Tibial nerve (tissue), 4 donors: ENCODE data around the gene SPNS1. TPM values are rescaled to one million over a fixed set of nuclear protein-coding genes. Genes with fewer than 3 reads are reported as not detected.
"Not testable (repeated sequence)": the region's sequence is repeated elsewhere in the genome, so short reads cannot be mapped to it uniquely, and the experiment has no call there.

ENCODE experiments used
- DNase-seq, 2 donors: peaks; one replicate each; pipeline ENCODE4 v3.0.0-alpha.2; 2019; ENCODE audit warnings: low spot score in 2 of 2
- H3K27ac ChIP-seq, 4 donors: fragments of 200-600 bp; sonication (generic) in 3 of 4; one replicate each; pipeline ENCODE4 v1.5.1; 2017 to 2019; ENCODE audit warnings: mild to moderate bottlenecking in 1 of 4
- H3K27me3 ChIP-seq, 2 donors: fragments of 200-600 bp; sonication (generic) in 1 of 2; one replicate each; pipeline versions ENCODE4 v1.5.1 to v1.6.0; 2017 to 2019
- H3K36me3 ChIP-seq, 3 donors: fragments of 200-600 bp; sonication (generic); one replicate each; pipeline ENCODE4 v1.5.1; 2018 to 2019
- H3K4me1 ChIP-seq, 4 donors: fragments of 200-600 bp; sonication (generic) in 3 of 4; one replicate each; pipeline ENCODE4 v1.5.1; 2017 to 2019
- H3K4me3 ChIP-seq, 4 donors: fragments of 200-600 bp; sonication (generic) in 3 of 4; one replicate each; pipeline ENCODE4 v1.5.1; 2017 to 2019; ENCODE audit warnings: mild to moderate bottlenecking in 1 of 4, moderate library complexity in 1 of 4
- H3K9me3 ChIP-seq, 4 donors: fragments of 200-600 bp; sonication (generic) in 3 of 4; one replicate each; pipeline ENCODE4 v1.5.1; 2017 to 2019
- EP300 ChIP-seq, 2 donors: sonication (generic); formaldehyde crosslinking; IDR thresholded peaks; one replicate each; pipeline ENCODE4 v1.6.1; 2017; ENCODE audit warnings: antibody characterized with exemption in 2 of 2, mild to moderate bottlenecking in 1 of 2
- POLR2A ChIP-seq, 2 donors: fragments of 450-650 bp; IDR thresholded peaks; one replicate each; pipeline ENCODE4 v1.6.1; 2017; ENCODE audit warnings: antibody characterized with exemption in 2 of 2, mild to moderate bottlenecking in 2 of 2, moderate library complexity in 2 of 2
- WGBS, 2 donors: methylation state at CpG; one replicate each; pipeline ENCODE4 v1.1.5; 2018; 5-methylcytosine and 5-hydroxymethylcytosine counted together
- total RNA-seq, 4 donors: library from RNA; depleted of rRNA; stranded (reverse); fragments of >200 nt; gene quantifications; one replicate each; pipeline ENCODE4 v1.1.0, GENCODE V29; 2016
- TF ChIP-seq, protein P1 (sequence below), 5 experiments: fragments of 200-600 bp in 3 of 5; fragments of 450-650 bp in 2 of 5; sonication (generic) in 3 of 5; IDR thresholded peaks; one replicate each; pipeline ENCODE4 v1.5.1; 2016 to 2019; ENCODE audit warnings: antibody characterized with exemption in 5 of 5, mild to moderate bottlenecking in 3 of 5, moderate library complexity in 2 of 5

SPNS1 gene
- total RNA-seq, 4 donors from 2014 or later: 9.8 to 38.4 (median 25.6) TPM

DNA sequence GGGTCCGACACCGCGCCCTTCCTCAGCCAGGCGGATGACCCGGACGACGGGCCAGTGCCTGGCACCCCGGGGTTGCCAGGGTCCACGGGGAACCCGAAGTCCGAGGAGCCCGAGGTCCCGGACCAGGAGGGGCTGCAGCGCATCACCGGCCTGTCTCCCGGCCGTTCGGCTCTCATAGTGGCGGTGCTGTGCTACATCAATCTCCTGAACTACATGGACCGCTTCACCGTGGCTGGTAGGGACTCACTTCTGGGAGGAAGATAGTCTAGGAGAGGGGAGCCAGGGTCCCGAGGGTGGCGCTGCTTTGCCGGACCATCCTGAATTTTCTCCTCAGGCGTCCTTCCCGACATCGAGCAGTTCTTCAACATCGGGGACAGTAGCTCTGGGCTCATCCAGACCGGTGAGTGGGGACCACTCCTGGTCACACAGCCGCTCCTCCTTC is 601 bp downstream of the SPNS1 start:
- Histone ChIP-seq H3K27ac (peak overlapping the region in 3 of 4 donors; percentile 85 to 92 (median 87)), H3K4me1 (peaks cover 0 to 33% (median 12%) of the 10 kb centered on the region in 4 donors), H3K4me3 (peak overlapping the region; percentile 91 to 97 (median 94)), H3K9me3 (no peaks in the 10 kb centered on the region), H3K27me3 (no peaks in the 10 kb centered on the region), H3K36me3 (peaks cover 0 to 35% (median 3%) of the 10 kb centered on the region in 3 donors)
- WGBS, 2 donors: 8 to 20% methylated on average over 1 to 30 of the region's 30 CpGs
- TF ChIP-seq EP300 (IDR thresholded peaks at IDR 0.05): no peak
- TF ChIP-seq, protein P1, sequence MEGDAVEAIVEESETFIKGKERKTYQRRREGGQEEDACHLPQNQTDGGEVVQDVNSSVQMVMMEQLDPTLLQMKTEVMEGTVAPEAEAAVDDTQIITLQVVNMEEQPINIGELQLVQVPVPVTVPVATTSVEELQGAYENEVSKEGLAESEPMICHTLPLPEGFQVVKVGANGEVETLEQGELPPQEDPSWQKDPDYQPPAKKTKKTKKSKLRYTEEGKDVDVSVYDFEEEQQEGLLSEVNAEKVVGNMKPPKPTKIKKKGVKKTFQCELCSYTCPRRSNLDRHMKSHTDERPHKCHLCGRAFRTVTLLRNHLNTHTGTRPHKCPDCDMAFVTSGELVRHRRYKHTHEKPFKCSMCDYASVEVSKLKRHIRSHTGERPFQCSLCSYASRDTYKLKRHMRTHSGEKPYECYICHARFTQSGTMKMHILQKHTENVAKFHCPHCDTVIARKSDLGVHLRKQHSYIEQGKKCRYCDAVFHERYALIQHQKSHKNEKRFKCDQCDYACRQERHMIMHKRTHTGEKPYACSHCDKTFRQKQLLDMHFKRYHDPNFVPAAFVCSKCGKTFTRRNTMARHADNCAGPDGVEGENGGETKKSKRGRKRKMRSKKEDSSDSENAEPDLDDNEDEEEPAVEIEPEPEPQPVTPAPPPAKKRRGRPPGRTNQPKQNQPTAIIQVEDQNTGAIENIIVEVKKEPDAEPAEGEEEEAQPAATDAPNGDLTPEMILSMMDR (IDR thresholded peaks at IDR 0.05): no peak
- no peak for TF ChIP-seq POLR2A (IDR thresholded peaks at IDR 0.05)
- no peak for DNase-seq

DNA sequence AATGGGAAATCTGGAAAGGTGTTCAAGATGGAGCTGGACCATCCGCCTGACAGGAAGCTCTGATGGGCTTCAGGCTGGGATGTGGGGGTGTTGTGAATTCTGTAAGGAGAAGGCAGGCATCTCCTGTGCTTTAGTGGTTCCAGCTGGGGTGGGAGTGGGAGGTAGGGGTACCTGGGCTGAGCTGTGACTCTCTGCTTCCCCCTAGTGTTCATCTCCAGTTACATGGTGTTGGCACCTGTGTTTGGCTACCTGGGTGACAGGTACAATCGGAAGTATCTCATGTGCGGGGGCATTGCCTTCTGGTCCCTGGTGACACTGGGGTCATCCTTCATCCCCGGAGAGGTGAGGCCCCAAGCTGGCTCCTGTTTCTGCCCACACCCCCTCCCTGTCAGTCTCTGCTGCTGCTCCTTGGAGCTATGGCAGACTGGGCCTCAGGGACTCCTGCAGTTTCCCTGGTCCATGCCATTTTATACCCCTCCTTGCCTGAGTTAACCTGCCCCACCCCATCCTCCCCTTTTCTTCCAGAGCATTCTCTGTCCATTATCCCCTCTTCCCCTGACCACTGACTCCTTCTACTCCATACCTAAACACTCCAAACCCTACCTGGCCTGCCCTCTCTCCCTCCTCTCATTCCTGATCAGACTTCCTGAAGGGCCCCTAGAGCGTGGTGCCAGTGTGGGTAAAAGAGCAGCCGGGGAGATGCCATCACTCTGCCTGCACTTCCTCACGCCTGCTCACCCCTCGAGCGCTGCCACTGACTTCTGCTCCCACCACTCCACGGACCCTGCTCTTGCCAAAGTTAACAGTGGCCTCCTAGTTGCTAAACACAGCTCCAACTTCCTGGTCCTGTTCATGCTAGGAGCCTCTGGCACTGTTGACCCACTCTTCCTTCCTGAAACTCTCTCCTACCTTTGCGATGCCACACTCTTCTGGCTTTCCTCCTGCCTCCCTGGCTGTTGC is 3.4 kb downstream of the SPNS1 start:
- no peak overlapping the region for H3K27ac ChIP-seq
- peaks cover 0 to 33% (median 12%) of the 10 kb centered on the region in 4 donors for H3K4me1 ChIP-seq
- H3K9me3 ChIP-seq: peaks cover 0 to 7% (median 0%) of the 10 kb centered on the region in 4 donors
- no peaks in the 10 kb centered on the region for H3K27me3 ChIP-seq
- TF ChIP-seq EP300 (IDR thresholded peaks at IDR 0.05) (no peak), POLR2A (IDR thresholded peaks at IDR 0.05) (no peak)
- TF ChIP-seq, protein P1 (IDR thresholded peaks at IDR 0.05): peak in 1 of 5 experiments; percentile 19
- WGBS, 2 donors: 81 to 84% methylated on average over 11 of the region's 11 CpGs
- peaks cover 0 to 63% (median 5%) of the 10 kb centered on the region in 3 donors for H3K36me3 ChIP-seq
- DNase-seq: no peak
- H3K4me3 ChIP-seq: no peak overlapping the region

DNA sequence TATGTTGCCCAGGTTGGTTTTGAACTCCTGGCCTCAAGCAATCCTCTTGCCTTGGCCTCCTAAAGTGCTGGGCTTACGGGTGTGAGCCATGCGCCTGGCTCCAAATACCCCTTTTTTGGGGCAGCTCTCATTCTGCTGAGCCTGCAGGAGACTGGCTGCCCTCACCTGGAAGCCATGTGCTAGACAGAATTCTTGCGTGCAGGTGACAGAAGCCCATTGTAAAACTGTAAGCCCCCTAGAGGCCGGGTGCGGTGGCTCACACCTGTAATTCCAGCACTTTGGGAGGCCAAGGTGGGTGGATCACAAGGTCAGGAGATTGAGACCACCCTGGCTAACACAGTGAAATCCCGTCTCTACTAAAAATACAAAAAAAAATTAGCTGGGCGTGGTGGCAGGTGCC is 5.8 kb downstream of the SPNS1 start:
- H3K27ac ChIP-seq, DNase-seq, H3K4me3 ChIP-seq, H3K27me3 ChIP-seq, H3K9me3 ChIP-seq: not testable (repeated sequence)
- 89 to 90% methylated on average over 7 of the region's 7 CpGs for WGBS, 2 donors
- Histone ChIP-seq H3K36me3 (peaks cover 2 to 86% (median 5%) of the 10 kb centered on the region in 3 donors), H3K4me1 (peaks cover 0 to 19% (median 8%) of the 10 kb centered on the region in 4 donors)

DNA sequence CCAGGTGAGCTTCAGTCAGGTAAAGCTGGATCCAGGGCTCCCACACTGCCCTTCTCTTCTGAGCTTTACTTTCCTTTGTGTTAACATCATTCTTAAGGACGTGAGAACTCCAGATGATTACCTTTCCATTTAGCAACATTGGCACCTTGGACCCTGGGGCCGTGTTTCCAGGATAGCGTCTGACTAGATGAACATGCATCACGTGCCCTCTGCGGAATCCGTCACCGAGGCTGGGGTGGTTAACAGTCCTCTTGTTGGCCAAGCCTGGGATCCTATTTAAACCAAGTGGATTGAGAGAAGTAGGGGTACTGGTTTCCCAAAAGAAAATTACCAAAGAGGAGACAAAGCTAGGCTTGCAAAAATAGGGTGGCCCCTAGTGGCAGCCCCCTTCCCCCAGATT is 6.4 kb downstream of the SPNS1 start:
- TF ChIP-seq POLR2A (IDR thresholded peaks at IDR 0.05): no peak
- TF ChIP-seq, protein P1 (IDR thresholded peaks at IDR 0.05): no peak
- TF ChIP-seq EP300 (IDR thresholded peaks at IDR 0.05): no peak
- DNase-seq: no peak
- 92 to 96% methylated on average over 7 of the region's 7 CpGs for WGBS, 2 donors
- H3K36me3 ChIP-seq: peaks cover 2 to 92% (median 5%) of the 10 kb centered on the region in 3 donors
- H3K4me1 ChIP-seq: peaks cover 0 to 13% (median 3%) of the 10 kb centered on the region in 4 donors
- no peak overlapping the region for H3K4me3 ChIP-seq
- no peak overlapping the region for H3K27ac ChIP-seq
- H3K27me3 ChIP-seq: no peaks in the 10 kb centered on the region
- peaks cover 0 to 7% (median 0%) of the 10 kb centered on the region in 4 donors for H3K9me3 ChIP-seq

DNA sequence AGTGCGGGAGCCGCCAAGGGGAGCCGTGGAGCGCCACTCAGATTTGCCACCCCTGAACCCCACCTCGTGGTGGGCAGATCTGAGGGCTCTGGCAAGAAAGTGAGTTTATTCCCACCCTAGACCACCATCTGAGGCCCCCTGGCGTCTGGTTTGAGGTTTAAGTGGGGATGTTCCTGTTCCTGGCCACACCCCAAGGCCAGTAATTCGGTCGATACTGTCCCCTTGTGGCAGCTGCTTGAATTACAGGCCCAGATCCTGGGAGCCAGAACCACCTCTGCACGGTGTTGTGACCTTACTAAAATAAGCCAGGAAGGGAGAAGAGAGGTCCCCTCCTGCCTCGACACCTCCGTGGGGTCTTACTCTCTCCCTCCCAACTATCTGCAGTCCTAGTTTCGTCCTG is 6.9 kb downstream of the SPNS1 start:
- no peak overlapping the region for H3K27ac ChIP-seq
- peaks cover 0 to 9% (median 0%) of the 10 kb centered on the region in 4 donors for H3K9me3 ChIP-seq
- H3K4me1 ChIP-seq: peaks cover 0 to 7% (median 0%) of the 10 kb centered on the region in 4 donors
- H3K4me3 ChIP-seq: no peak overlapping the region
- no peak for DNase-seq
- H3K36me3 ChIP-seq: peaks cover 2 to 98% (median 9%) of the 10 kb centered on the region in 3 donors
- no peak for TF ChIP-seq EP300 (IDR thresholded peaks at IDR 0.05)
- TF ChIP-seq, protein P1 (IDR thresholded peaks at IDR 0.05): peak in 1 of 5 experiments; percentile 33
- 69 to 71% methylated on average over 7 to 12 of the region's 12 CpGs for whole genome bisulfite sequencing, 2 donors
- H3K27me3 ChIP-seq: no peaks in the 10 kb centered on the region
